HG02678 (cell line): ENCODE results near the gene TAF11L14.

ENCODE experiments used
- ATAC-seq: cut with Tn5 transposase; IDR thresholded peaks from one replicate; pipeline ENCODE4 v1.9.1; 2021; ENCODE audit warnings: mild to moderate bottlenecking, moderate library complexity; ENCODE audit not compliant: unreplicated experiment

TAF11L14 gene

GRCh38 chr5:17678751-17679324 lies 44.6 kb downstream of the TAF11L14 start:
- ATAC-seq: no peak

DNA sequence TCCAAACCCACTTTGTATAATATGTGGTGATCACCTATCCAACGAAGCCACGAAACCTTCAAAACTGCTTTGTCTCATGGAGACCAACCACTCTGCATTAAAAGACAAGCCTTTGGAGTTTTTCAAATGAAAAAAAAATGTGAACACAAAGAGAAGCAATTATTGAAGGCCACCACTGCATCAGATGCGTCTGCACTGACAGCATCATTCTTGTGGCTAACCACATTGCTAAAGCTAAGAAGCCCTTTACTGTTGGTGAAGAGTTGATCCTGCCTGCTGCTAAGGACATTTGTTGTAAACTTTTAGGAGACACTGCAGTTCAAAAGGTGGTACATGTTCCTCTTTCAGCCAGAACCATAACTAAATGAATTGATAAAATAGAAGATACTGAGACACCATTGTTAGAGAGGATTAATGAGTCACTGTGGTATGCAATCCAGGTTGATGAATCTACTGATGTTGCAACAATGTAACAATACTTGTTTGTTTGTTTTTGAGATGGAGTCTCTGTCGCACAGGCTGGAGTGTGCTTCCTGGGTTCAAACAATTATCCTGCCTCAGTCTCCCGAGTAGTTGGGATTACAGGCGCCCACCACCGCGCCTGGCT lies 45.4 kb downstream of the TAF11L14 start:
- ATAC-seq: no peak

DNA sequence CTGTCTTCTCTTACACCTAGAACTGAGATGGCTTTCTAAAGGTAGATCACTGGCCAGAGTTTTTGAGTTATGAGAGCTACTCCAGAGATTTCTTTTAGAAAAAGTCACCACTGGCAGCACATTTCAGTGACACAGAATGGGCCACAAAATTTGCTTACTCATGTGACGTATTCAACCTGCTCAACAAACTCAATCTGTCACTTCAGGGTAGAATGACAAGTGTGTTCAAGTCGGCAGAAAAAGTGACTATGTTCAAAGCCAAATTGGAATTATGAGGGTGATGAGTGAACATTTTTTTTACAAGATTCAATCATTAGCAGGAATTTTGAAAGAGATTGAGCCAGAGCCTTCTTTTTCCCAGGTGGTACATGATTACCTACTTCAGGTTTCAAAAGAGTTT lies 46.5 kb downstream of the TAF11L14 start:
- ATAC-seq: no peak
